GM15510 (cell line): ENCODE measurements around the gene NATD1.

ENCODE experiments used
- POLR2A ChIP-seq: IDR thresholded peaks from 3 replicates; pipeline ENCODE4 v1.6.1; 2011; ENCODE audit warnings: borderline replicate concordance; ENCODE audit not compliant: insufficient read length; ENCODE audit errors: extremely low read depth

NATD1 gene

GRCh38 chr17:21272250-21272649 is 19.0 kb upstream of the NATD1 start:
- TF ChIP-seq POLR2A = no peak

DNA sequence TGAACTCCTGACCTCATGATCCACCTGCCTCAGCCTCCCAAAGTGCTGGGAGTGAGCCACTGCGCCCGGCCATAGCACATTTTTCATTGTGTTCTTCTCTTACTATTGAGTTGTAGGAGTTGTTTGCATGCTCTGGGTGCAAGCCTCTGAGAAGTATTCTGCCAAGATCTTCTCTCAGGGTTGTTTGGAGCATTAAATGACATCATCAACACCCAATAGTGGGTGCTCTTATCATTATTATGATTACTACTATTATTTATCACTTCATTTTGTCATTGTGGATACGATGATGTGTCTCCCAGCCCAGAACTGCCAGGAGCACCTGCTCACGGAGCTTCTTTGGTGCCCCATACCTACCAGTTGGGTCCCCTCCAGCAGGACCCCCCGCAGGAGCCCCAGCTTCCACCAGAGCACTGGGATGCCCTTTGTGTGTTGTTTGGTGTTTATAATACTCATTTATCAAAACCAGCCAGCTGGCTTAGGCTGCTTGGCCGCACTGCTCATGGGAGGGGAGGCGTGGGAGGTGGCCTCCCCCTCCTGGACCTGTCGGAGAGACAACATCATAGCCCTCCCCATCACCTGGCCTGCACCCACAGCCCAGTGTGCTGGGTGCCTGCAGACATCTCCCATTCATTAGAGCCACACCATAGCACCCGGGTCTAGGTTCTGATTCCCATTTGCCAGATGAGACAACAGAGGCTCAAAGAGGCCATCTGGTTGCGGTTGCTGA is 18.4 kb upstream of the NATD1 start:
- no peak for TF ChIP-seq POLR2A

- no peak for TF ChIP-seq POLR2A
Observed at GRCh38 chr17:21269394-21269793, 16.2 kb upstream of the NATD1 start.

- TF ChIP-seq POLR2A = no peak
Observed at GRCh38 chr17:21268596-21269188, 15.5 kb upstream of the NATD1 start.

GRCh38 chr17:21263376-21263775 is 10.2 kb upstream of the NATD1 start:
- TF ChIP-seq POLR2A = no peak

DNA sequence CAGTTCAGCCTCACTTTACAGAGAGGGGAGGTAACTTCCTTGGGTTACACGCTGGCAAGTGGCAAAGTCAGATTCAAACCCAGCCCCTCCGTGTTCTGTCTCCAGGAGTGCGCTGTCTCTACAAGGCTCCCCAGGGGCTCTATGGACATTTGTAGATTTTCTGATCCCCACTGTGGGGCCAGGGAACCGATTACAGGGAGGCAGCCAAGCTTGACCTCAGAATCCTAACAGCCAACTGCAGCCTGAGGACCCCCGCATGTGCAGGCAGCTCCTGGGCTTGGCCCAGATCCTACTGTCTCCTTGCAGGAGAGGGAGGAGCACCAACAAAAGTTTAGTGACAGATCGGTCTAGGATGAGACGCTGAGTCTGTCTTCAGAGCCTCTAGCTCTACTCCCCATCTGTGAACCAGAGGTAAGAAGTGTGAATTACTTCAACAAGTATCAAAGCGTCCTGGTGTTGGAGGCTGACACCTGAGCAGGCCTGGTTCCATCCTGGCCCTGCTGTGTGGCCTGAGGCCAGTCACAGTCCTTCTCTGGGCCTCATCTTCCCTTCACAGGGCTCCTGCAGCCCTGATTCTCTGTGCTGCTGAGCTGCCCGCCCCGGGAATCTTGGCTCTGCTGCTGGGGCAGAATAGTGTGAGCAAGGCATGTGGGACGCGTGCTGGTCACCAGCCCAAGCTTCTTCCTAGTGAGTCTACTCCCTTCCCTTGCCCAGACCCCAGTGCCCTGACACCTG is 9.2 kb upstream of the NATD1 start:
- no peak for TF ChIP-seq POLR2A

DNA sequence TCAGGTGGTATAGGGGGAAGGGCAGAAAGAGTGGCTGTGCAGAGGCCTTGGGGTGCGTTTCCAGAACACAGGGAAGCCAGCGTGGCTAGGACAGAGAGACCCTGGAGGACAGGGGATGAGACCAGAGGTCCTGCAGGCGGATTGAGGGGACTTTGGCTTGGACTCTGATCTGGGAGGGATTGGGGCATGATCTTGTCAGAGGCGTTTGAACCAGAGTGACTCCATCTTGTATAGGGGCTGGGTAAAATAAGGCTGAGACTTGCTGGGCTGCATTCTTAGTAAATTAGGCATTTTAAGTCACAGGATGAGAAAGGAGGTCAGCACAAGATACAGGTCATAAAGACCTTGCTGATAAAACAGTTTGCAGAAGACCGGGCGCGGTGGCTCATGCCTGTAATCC is 5.4 kb upstream of the NATD1 start:
- TF ChIP-seq POLR2A = no peak

- TF ChIP-seq POLR2A = no peak
Observed at GRCh38 chr17:21253646-21254441, 634 bp upstream of the NATD1 start.

- TF ChIP-seq POLR2A = no peak
Observed at GRCh38 chr17:21252289-21252795, 868 bp downstream of the NATD1 start.

DNA sequence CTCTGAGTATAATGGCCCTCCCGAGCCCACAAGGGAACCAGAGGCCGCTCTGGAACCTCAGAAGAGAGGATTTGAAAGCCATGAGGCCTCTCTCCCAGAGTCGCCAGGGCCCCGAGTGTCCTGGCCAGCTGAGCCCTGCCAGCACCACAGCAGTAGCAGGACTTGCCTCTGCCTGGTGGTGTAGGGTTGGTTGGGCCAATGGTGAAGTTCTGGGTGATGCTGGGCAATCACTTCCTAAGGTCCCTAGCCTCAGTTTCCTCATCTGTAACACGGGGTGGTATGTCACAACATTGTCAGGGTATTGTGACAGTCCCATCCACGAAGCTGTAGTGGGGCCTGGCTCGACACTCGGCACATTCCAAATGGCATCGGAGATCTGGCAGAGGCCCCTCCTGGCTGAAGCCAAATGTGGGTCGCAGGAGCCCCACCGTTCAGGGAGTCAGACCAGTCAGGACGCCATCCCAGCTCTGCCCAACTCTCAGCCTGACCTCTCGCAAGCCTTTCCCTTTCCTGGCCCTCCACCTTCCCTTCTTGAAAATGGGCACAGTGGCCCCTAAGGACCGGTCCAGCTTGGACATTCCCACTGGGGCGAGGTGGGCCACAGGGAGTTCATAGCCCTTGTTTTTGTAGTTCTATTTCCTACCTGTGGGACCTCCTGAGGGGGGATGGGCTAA is 1.7 kb downstream of the NATD1 start:
- TF ChIP-seq POLR2A = no peak

DNA sequence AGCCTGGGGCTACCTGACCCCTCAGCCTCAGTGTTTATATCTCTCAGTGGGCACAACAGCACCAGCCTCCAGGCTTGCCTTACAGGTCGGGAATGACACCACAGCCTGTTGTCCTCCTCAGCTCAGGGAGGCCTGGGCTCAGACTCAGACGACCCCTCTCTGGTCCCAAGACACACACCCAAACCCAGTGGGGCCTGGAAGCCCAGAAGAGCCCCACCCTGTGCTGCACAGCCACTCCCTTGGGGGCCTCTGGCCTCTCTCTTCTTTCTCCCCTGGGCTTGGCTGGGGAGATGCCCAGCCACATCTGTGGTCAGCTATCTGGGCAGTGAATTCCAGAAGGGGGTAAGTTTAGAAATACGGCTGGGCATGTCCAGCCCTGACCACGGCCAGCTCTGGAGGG is 2.4 kb downstream of the NATD1 start:
- no peak for TF ChIP-seq POLR2A

GRCh38 chr17:21249920-21250703 is 3.1 kb downstream of the NATD1 start:
- no peak for TF ChIP-seq POLR2A

GRCh38 chr17:21249086-21249795 is 4.0 kb downstream of the NATD1 start:
- TF ChIP-seq POLR2A = no peak

- no peak for TF ChIP-seq POLR2A
Observed at GRCh38 chr17:21248500-21248899, 4.7 kb downstream of the NATD1 start.
